ENCODE measurements around the gene NHERF2.

NHERF2 gene

GRCh38 chr16:2077696-2078095 is 51.0 kb downstream of the NHERF2 start:
- DNase-seq (ENCODE audit: low read depth), result no peak
- TF ChIP-seq CTCF (conservative IDR thresholded peaks at IDR 0.05; ENCODE audit: control insufficient read depth, insufficient read depth, low read depth, low read length), result no peak
- no peak overlapping the region for H3K4me3 ChIP-seq (ENCODE audit: control insufficient read depth, low read depth, low read length)

GRCh38 chr16:2078096-2078495 is 51.4 kb downstream of the NHERF2 start:
- TF ChIP-seq CTCF (conservative IDR thresholded peaks at IDR 0.05; ENCODE audit: control insufficient read depth, insufficient read depth, low read depth, low read length), result no peak
- H3K4me3 ChIP-seq (ENCODE audit: control insufficient read depth, low read depth, low read length), result no peak overlapping the region
- no peak for DNase-seq (ENCODE audit: low read depth)

GRCh38 chr16:2078691-2079090 is 52.0 kb downstream of the NHERF2 start:
- no peak overlapping the region for H3K4me3 ChIP-seq (ENCODE audit: control insufficient read depth, low read depth, low read length)
- DNase-seq (ENCODE audit: low read depth), result no peak
- no peak for TF ChIP-seq CTCF (conservative IDR thresholded peaks at IDR 0.05; ENCODE audit: control insufficient read depth, insufficient read depth, low read depth, low read length)

GRCh38 chr16:2079311-2079800 is 52.7 kb downstream of the NHERF2 start:
- no peak for TF ChIP-seq CTCF (conservative IDR thresholded peaks at IDR 0.05; ENCODE audit: control insufficient read depth, insufficient read depth, low read depth, low read length)
- no peak for DNase-seq (ENCODE audit: low read depth)
- no peak overlapping the region for H3K4me3 ChIP-seq (ENCODE audit: control insufficient read depth, low read depth, low read length)

- no peak for TF ChIP-seq CTCF (conservative IDR thresholded peaks at IDR 0.05; ENCODE audit: control insufficient read depth, insufficient read depth, low read depth, low read length)
- H3K4me3 ChIP-seq (ENCODE audit: control insufficient read depth, low read depth, low read length), result no peak overlapping the region
- DNase-seq (ENCODE audit: low read depth), result no peak
These were observed 53.3 kb downstream of the NHERF2 start for GRCh38 chr16:2079991-2080390.

GRCh38 chr16:2081201-2082084 is 54.7 kb downstream of the NHERF2 start:
- H3K4me3 ChIP-seq (ENCODE audit: control insufficient read depth, low read depth, low read length), result no peak overlapping the region
- no peak for TF ChIP-seq CTCF (conservative IDR thresholded peaks at IDR 0.05; ENCODE audit: control insufficient read depth, insufficient read depth, low read depth, low read length)
- DNase-seq (ENCODE audit: low read depth), result no peak
